ENCODE results near the gene TMEM72.

Gene TMEM72

DNA sequence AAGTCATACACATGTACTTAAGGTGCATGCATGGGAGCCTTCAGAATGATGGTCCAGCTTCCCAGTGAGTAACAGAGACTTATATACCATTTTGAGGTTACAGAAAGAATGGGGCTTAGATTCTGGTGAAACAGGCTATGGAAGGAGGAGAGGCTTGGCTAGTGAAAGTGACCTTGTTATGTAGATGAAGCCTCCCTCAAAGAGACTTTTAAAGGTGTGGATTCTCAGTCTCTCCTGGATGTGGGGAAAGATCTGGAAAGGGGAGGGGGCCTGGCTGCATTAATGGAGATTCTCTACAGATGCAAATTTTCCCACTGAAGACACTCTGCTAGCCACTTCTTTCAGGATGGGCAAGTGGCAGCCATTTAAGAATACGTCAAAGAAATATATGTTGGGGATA, 54.0 kb downstream of the TMEM72 start:
- TF ChIP-seq, protein P1, sequence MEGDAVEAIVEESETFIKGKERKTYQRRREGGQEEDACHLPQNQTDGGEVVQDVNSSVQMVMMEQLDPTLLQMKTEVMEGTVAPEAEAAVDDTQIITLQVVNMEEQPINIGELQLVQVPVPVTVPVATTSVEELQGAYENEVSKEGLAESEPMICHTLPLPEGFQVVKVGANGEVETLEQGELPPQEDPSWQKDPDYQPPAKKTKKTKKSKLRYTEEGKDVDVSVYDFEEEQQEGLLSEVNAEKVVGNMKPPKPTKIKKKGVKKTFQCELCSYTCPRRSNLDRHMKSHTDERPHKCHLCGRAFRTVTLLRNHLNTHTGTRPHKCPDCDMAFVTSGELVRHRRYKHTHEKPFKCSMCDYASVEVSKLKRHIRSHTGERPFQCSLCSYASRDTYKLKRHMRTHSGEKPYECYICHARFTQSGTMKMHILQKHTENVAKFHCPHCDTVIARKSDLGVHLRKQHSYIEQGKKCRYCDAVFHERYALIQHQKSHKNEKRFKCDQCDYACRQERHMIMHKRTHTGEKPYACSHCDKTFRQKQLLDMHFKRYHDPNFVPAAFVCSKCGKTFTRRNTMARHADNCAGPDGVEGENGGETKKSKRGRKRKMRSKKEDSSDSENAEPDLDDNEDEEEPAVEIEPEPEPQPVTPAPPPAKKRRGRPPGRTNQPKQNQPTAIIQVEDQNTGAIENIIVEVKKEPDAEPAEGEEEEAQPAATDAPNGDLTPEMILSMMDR (IDR thresholded peaks at IDR 0.05; ENCODE audit: borderline replicate concordance, insufficient read depth, low read depth, low read length): no peak
- no peak overlapping the region for H3K4me3 ChIP-seq (ENCODE audit: low read depth, low read length)

DNA sequence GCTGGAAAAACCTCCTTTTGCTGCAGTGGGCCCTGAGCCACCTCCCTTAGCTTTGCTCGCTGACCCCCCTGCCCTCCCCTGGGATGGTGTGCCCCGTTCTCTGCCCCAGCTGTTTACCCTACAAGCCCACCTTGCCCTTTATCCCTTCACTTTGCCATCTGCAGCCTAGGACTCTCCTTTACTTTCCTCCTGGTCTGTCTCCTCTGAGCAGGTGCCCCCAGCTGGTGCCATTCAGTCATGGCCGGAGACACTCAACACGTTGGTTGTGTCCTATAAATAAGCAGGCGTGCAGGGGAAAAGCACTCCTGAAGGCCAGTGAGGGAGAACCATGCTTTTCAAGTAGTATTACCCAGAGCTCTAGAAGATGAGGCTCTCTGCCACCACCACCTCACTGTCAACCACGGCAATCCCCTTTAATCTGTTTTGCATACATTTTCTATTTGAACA, 54.5 kb downstream of the TMEM72 start:
- H3K4me3 ChIP-seq (ENCODE audit: low read depth, low read length): no peak overlapping the region
- TF ChIP-seq, protein P1 (IDR thresholded peaks at IDR 0.05; ENCODE audit: borderline replicate concordance, insufficient read depth, low read depth, low read length): no peak

DNA sequence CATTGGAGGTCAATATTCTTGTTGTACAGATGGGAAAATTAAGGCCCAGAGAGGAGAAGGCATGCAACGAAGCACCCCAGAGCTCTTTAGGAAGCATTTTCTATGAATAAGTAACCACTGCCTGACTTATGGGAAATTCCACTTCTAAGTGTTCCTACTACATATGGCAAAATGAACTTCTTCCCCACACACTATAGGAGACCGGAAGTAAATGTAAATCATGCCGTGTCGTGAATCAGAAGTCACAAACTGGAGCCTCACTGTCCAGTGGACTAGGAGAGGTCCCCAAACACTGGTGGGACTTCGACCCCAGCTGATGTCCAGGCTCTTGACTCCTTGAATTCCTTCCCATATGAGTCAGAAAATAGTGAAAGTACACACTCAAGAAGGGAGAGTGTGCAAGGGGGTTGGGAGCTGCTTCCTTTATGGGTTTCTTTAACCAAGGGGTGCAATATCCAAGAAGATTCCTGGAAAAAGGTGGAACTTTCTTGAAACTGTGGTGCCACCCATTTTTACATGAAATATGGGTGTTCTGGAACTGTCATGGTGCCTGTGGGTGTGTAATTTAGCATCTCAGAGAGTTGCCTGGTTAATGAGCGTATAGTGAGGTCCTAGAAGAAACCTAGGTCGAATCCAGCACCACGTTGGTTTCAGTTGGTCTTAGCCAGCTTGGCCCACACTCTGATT, 55.1 kb downstream of the TMEM72 start:
- H3K4me3 ChIP-seq (ENCODE audit: low read depth, low read length): no peak overlapping the region
- TF ChIP-seq, protein P1 (IDR thresholded peaks at IDR 0.05; ENCODE audit: borderline replicate concordance, insufficient read depth, low read depth, low read length): no peak

DNA sequence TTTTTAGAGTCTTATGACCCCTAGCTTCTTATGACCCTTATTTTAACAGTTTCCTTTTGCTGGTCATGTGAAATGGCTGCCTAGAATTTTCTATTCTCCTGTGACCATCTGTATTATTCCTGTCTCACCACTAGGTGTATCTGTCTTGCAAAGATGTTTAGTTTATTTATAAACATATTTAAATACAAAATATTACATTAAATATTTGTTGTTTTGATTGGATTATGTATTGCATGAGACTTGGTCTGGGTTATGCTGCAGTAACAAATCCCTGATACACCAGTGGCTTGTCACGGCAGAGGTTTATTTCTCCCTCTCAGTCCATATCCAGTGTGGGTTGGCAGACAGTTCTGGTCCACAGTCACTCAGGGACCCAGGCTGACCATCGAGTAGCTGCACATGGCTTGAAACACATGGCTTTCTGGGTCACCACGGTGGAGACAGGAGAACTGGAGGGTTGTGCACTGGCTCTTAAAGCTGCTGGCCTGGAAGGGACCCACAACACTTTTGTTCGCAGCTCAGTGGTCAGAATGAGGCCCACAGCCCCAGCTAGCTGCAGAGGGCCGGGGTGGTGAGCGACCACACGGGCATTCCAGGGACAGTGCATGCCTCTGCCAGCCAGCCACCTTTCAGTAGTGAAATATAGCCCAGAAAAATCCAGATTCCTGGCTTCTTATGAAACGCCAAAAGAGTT, 55.8 kb downstream of the TMEM72 start:
- TF ChIP-seq, protein P1 (IDR thresholded peaks at IDR 0.05; ENCODE audit: borderline replicate concordance, insufficient read depth, low read depth, low read length): no peak

DNA sequence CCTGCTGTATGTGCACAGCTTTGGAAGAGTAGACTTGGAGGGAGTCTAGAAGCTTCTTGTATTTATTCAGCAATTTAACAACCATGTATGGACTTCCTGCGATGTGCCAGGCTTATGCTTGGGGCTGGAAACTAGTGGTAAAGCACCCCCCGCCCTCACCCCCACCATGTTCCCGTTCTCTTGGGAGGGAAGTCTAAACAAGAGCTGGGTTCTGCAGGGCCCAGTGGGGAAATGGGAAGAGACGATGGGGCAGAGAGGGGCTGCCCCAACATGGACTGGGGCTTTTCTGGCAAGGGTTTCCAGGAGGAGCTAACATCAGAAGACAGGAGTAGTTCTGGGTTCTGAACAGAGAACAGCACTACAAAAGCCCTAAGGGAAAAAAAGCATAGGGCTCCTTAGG, 56.5 kb downstream of the TMEM72 start:
- TF ChIP-seq, protein P1 (IDR thresholded peaks at IDR 0.05; ENCODE audit: borderline replicate concordance, insufficient read depth, low read depth, low read length): no peak
- no peak overlapping the region for H3K4me3 ChIP-seq (ENCODE audit: low read depth, low read length)

More for the DNA sequence above, 55.8 kb downstream of the TMEM72 start:
- H3K4me3 ChIP-seq (ENCODE audit: low read depth, low read length): no peak overlapping the region

DNA sequence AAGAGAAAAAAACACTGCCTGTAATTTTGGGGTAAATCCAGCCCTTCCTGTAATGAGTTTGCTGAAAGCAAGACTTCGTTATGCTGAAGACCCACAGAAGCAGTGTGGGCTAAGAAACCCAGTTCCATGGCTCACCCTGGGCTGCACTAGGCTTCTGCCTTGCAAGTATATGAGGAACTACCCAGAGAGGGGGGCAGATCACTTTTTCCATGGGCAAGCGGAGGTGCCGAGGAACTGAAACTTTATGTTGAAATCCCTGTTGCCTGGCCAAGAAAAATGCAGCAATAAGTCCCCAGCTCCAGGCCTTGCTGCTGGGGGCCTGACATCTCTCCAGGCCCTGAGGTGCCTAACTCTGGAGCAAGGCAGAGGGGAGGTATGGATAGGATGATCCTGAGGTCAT, 57.0 kb downstream of the TMEM72 start:
- TF ChIP-seq, protein P1 (IDR thresholded peaks at IDR 0.05; ENCODE audit: borderline replicate concordance, insufficient read depth, low read depth, low read length): no peak
- no peak overlapping the region for H3K4me3 ChIP-seq (ENCODE audit: low read depth, low read length)
